C4-2B (cell line): Measurements from ENCODE around the gene HOGA1.
"Not testable (repeated sequence)": the region's sequence is repeated elsewhere in the genome, so short reads cannot be mapped to it uniquely, and the experiment has no call there.

Experiments
- ZFX ChIP-seq: fragments of 450-650 bp; IDR thresholded peaks from 2 replicates; pipeline ENCODE4 v1.6.1; 2017
- TF ChIP-seq, protein P1 (sequence below): fragments of 450-650 bp; conservative IDR thresholded peaks from 2 replicates; pipeline ENCODE4 v1.5.1; 2017; ENCODE audit warnings: mild to moderate bottlenecking

DNA sequence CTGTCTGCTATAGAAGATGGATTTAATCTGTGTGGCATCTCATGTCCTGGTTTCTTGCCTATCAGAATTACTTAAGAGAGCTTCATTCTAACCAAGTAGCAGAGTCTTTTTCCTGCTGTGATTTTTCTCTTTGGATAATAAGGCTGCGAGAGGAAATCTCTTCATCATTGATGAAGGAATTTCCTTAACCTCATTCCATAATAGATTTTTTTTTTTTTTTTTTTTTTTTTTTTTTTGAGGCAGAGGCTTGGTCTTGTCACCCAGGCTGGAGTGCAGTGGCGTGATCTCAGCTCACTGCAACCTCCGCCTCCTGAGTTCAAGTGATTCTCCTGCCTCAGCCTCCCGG lies 65.2 kb downstream of the HOGA1 start:
- TF ChIP-seq, protein P1, sequence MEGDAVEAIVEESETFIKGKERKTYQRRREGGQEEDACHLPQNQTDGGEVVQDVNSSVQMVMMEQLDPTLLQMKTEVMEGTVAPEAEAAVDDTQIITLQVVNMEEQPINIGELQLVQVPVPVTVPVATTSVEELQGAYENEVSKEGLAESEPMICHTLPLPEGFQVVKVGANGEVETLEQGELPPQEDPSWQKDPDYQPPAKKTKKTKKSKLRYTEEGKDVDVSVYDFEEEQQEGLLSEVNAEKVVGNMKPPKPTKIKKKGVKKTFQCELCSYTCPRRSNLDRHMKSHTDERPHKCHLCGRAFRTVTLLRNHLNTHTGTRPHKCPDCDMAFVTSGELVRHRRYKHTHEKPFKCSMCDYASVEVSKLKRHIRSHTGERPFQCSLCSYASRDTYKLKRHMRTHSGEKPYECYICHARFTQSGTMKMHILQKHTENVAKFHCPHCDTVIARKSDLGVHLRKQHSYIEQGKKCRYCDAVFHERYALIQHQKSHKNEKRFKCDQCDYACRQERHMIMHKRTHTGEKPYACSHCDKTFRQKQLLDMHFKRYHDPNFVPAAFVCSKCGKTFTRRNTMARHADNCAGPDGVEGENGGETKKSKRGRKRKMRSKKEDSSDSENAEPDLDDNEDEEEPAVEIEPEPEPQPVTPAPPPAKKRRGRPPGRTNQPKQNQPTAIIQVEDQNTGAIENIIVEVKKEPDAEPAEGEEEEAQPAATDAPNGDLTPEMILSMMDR: not testable (repeated sequence)
- not testable (repeated sequence) for TF ChIP-seq ZFX
